Activated CD4-positive, CD25-positive, alpha-beta regulatory T cell (primary cell): Measurements from ENCODE around the gene PIP5K1B.

Experiments used
- DNase-seq, 4 experiments: peaks; one replicate each; lab custom pipeline; 2025; lab: John Stamatoyannopoulos, UW

The PIP5K1B gene

GRCh38 chr9:68859347-68859746 is 154.3 kb downstream of the PIP5K1B start:
- DNase-seq = no peak

- no peak for DNase-seq
These were observed 155.4 kb downstream of the PIP5K1B start for GRCh38 chr9:68860419-68860818.

GRCh38 chr9:68861436-68861835 is 156.4 kb downstream of the PIP5K1B start:
- DNase-seq = no peak

DNA sequence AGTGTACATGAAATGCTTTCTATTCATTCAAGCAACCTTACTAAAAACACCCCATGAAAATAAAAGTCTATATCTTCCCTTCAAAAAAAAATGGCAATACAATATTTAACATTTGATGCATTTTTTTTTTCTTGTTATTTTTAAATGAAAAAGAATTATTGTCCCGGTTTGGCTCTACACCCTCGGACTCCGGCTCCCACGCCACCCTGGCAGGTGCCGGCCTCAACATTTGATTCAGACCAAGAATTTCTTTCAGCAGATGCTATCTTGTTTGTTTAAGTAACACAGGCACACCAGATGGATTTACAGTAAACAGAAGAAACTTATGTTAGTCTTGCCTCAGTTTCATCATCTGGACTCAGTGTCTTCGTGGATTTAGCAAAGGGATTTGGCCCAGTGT is 162.0 kb downstream of the PIP5K1B start:
- DNase-seq = no peak

- DNase-seq = no peak
These were observed 164.0 kb downstream of the PIP5K1B start for GRCh38 chr9:68869022-68869421.

DNA sequence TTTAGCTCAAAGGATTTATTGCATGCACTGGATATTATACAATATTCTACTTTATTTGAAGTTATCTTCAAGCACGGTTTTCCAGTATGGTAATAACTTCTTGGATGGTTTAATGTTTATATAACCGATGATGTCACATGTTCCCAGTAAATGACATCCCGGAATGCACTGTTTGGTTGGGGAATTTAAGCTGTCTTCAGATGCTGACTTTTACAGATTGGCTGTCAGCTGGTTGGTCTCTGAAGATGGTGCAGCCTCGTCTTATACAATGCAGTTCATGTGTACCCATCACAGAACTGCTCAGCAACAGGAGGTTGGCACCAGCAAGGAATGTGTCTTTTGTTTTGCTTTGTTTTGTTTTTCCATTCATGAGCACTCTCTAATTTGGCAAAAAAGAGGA is 165.0 kb downstream of the PIP5K1B start:
- no peak for DNase-seq

DNA sequence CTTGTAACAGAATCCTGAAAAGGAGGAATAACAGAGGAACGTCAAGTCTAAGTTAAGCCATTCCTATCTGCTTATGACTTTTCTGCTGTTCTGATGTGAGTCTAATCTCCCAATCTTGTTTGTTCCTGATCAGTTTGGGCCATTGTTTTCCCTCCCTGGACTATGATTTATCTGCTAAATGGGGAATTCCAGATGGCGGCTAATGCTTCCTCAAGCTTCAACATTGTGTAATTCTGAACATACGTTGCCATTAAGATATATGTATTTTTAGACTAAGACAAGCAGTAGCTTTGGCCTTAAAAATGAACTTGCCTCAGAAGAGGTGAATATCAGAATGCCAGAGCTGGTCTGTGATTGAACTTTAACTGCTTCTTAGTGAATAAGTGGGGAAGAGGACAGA is 166.2 kb downstream of the PIP5K1B start:
- no peak for DNase-seq

- DNase-seq = no peak
These were observed 167.0 kb downstream of the PIP5K1B start for GRCh38 chr9:68872026-68872501.

DNA sequence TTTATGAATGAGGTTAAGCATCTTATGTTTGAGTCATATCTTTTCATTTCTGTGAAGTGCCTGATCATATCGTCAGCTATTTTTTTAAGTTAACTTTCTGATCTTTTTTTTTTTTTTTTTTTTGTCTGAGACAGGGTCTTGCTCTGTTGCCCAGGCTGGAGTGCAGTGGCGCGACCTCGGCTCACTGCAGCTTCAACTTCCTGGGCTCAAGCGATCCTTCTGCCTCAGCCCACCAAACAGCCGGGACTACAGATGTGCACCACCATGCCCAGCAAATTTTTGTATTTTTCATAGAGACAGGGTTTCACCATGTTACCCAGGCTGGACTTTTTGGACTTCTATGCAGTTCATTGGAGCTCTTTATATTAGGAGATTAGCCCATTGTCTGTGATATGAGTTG is 168.1 kb downstream of the PIP5K1B start:
- DNase-seq = no peak

DNA sequence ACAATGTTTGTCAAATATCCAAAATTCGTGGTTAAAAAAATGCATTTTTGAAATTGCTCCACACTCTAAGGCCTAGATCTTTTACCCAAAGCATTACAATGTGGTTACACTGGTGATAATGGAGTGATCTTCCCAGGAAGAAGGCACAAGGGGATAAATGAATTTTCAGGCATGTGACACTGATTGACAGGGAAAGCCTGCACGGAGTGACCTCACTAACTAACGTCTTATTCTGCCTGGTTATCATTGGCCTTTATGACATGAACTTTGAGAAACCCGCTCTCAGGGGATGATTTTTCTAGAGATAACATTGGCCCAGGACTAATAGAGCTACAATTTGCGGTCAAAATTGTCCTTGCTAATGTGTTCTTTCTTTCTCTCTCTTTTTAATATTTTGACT is 171.2 kb downstream of the PIP5K1B start:
- no peak for DNase-seq

- DNase-seq = no peak
These were observed 171.6 kb downstream of the PIP5K1B start for GRCh38 chr9:68876681-68877080.

DNA sequence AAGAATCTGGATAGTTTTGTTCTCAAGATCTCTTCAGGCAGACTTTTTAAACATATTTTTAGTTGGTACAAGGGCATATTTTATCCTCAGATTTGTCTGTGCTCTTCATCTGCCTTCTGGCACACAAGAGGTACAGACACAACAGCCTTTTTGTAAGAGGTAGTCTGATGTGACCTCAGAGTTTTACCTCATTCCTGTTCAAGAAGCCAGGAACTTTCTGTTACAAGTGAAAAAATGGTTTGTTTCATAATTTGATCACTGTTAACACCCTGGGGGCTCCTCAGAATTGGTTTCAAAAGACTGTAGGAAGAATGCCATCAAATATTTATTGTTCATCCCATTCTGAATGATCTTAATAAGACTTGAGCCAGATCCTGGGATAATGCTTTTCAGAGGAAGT is 172.2 kb downstream of the PIP5K1B start:
- DNase-seq = no peak

DNA sequence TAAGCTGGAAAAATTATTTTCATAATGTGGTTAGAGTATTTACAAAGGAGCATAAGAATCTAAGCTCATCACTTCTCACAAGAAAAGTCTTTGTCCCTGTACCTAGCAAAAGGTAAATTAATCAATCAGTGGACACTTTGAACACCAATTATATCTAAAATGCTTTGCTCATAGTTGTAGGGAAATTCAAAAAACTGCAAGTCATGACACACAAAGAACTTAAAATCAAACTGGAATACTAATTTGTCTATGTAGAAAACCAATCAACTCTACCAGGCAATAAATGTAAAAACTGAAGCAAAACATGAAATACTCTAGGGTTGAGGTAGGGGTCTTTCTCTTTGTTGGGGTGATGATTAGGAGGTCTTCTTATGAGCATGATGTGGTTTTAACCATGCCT is 173.4 kb downstream of the PIP5K1B start:
- no peak for DNase-seq

DNA sequence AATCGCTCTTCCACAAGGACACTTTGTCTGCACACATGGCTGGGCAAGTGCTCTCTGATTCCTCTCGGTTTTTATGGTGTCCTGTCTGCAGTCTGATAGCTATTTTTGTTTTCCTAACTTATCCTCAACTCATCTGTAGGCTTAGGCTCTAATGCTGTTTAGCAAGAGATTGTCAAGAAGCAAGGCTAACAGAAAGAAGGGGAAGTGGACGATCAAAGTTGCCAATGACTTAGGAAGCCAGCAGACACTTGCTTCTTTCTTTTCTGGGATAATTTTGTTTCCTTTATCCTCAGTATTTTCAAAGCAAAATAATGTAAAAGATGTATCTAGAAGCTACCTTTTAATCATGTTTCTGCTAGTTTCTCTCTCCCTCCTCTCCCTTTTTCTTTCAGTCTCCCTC is 178.2 kb downstream of the PIP5K1B start:
- DNase-seq = no peak

- no peak for DNase-seq
These were observed 182.2 kb downstream of the PIP5K1B start for GRCh38 chr9:68887232-68887631.

GRCh38 chr9:68894502-68894901 is 189.5 kb downstream of the PIP5K1B start:
- no peak for DNase-seq

DNA sequence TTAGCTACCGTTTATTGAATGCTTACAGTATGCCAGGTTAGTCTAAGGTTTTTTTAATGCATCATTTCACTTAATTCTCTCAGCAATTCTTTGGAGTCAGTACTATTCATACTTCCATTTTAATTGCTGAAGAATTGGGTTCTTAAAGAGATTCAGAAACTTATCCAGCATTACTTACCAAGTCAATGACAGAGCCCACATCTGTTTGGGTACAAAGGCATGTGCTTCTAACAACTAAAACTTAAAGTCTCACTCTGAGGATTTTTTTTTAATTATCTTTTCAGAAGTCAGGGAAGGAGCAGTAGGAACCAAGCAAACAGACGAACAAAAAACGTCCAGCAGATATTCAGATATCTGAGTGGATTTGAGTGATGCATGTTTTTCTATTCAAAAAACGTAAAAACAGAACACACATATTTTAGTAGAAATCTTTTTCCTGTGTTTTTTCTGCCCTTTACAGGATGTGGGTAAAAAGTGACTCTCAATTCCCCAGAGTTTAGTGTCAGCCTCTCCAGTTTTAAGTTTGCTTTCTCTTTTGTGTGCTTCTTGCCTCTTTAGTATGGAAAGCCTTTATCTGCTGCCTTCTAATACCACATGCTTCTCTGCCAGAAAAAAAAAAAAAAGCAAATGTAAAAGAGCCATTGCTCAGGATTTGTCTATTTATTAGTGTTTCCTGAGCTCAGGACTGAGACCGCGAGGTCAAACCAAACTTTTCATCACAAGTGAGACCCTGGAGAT is 190.9 kb downstream of the PIP5K1B start:
- DNase-seq = no peak

GRCh38 chr9:68896486-68896885 is 191.4 kb downstream of the PIP5K1B start:
- DNase-seq = no peak

DNA sequence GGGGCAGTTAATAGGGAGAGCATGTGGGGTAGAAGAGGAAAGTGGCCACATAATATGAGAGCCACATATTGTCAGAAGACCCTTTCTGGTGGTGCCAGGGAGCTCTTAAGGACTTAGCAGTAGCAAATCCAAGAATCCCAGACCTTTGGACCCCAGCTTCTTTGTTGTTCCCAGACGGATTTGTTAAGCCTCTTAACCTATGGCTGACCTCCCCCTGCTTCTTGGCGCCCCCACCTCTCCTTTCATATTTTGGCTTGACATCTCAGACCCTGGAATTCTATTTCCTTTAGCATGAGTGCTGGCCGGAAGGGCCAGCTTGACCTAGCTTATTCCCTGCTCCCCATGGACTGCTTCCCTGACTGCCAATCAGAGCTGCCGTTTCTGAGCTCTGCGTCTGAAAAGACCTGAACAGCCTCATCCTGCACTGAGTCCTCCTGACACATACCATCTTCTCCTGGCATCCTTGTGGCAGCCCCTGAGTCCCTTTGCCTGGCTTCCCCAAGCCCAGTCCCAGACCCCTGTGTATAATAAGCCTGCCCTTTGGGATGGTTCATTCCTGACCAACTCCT is 192.6 kb downstream of the PIP5K1B start:
- DNase-seq = no peak

GRCh38 chr9:68898781-68899439 is 193.9 kb downstream of the PIP5K1B start:
- DNase-seq = no peak

DNA sequence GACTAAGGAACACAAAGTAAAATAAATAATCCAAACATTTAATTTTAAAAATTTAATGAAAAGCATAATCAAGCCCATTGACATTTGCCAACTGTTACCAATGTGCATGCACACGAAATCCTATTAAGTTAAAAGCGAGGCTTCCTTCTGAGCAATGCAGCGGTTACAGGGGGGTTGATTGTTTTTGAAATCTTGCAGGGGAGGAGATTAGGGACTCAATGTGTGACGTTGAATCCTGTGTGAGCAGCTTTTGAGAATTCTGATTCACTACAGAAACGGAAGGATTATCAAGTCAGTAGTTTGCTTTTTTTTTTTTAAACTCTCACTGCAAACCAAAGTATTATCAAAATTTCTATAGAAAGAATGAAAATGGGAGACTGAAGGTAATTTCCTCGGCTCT is 199.4 kb downstream of the PIP5K1B start:
- no peak for DNase-seq

DNA sequence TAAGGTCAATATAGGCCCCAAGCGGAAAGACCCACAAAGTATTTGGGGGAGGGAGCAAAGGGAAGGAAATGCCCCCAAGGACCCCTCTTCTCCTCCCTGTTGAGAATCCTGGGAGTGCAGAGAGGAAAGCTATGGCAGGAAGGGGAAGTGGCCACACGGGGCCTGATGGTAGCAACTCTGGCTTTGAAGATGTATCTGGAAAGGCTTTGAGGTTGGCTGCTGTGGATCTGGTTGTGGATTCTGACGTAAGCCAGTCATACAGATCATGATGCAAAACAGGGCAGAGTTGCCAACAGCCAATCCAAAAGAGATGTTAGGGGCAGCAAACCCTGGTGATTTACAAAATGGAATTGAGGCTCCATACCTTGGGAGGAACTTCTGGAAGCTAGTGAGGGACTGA is 200.1 kb downstream of the PIP5K1B start:
- DNase-seq = no peak

GRCh38 chr9:68907910-68908309 is 202.9 kb downstream of the PIP5K1B start:
- no peak for DNase-seq
